K562 (cell line): ENCODE measurements around the gene GPR157. TPM values are rescaled to one million over a fixed set of nuclear protein-coding genes. Genes with fewer than 3 reads are reported as not detected.

Experiments used
- ATAC-seq: fragments of 200-7000 bp; cut with Tn5 transposase; 3 replicates; pipeline ENCODE4 v1.9.1; 2020; ENCODE audit warnings: moderate library complexity
- BruUV-seq: library from RNA; stranded (reverse); fragments of 400-500 nt; replicated peaks from 2 replicates; lab custom pipeline; 2021; lab: Mats Ljungman, UMichigan
- CTCF ChIA-PET: fragments of 300-600 bp; formaldehyde crosslinking; extraction: SDS; loops from one replicate; lab custom pipeline; 2021; ENCODE audit warnings: low intra/inter-chr PET ratio; lab: Yijun Ruan, JAX
- POLR2A ChIA-PET: fragments of 300-600, 350-650 bp; sonication (Branson Sonifier 250); formaldehyde crosslinking; extraction: SDS; loops from one replicate; lab custom pipeline; 2021; ENCODE audit warnings: antibody characterized with exemption, inconsistent platforms; lab: Yijun Ruan, JAX
- DNase-seq, 4 experiments: peaks; one replicate each; pipeline versions ENCODE4 v3.0.0 to v3.0.0-alpha.2; 2011 to 2018; ENCODE audit warnings: low spot score in 3 of 4, mixed read lengths in 3 of 4; ENCODE audit errors: extremely low read depth in 1 of 4
- FAIRE-seq: peaks from 2 replicates; lab custom pipeline; 2011; peaks lifted over from hg19 to GRCh38; lab: Jason Lieb, UNC
- H2AFZ ChIP-seq: 2 replicates; pipeline ENCODE4 v1.6.0; 2011; ENCODE audit warnings: low read depth, low read length, control low read depth, inconsistent platforms
- H3K27ac ChIP-seq: fragments of 200-600 bp; 3 replicates; pipeline ENCODE4 v1.8.0; 2011; ENCODE audit warnings: low read depth, mild to moderate bottlenecking, control low read depth, inconsistent platforms, low read length, moderate library complexity, mixed read lengths; ENCODE audit errors: extremely low read depth
- H3K27me3 ChIP-seq, 2 experiments: fragments of 300-600 bp in 1 of 2; 2 replicates in 1 of 2; 3 replicates in 1 of 2; pipeline versions ENCODE4 v1.6.0 to v1.8.0; 2011; ENCODE audit warnings: inconsistent platforms in 2 of 2, low read length in 2 of 2, mild to moderate bottlenecking in 1 of 2, mixed read lengths in 1 of 2, moderate library complexity in 1 of 2; ENCODE audit not compliant: control insufficient read depth in 2 of 2, insufficient read depth in 2 of 2
- H3K36me3 ChIP-seq: fragments of 300-600 bp; 3 replicates; pipeline ENCODE4 v1.8.0; 2011; ENCODE audit warnings: mild to moderate bottlenecking, low read length, inconsistent platforms; ENCODE audit not compliant: control insufficient read depth, insufficient read depth
- H3K4me1 ChIP-seq, 2 experiments: fragments of 200-600 bp in 1 of 2; replicated peaks in 1 of 2; 2 replicates in 1 of 2; 3 replicates in 1 of 2; pipeline versions ENCODE4 v1.5.1 to v1.8.0; 2011; ENCODE audit warnings: inconsistent platforms in 2 of 2, low read length in 2 of 2, mild to moderate bottlenecking in 1 of 2, mixed read lengths in 1 of 2, moderate library complexity in 1 of 2; ENCODE audit not compliant: control insufficient read depth in 2 of 2, insufficient read depth in 2 of 2
- H3K4me2 ChIP-seq: 2 replicates; pipeline ENCODE4 v1.6.1; 2011; ENCODE audit warnings: low read length, control low read depth, inconsistent platforms, mixed read lengths; ENCODE audit not compliant: insufficient read depth
- H3K4me3 ChIP-seq: fragments of 200-600 bp; sonication (generic), shearing (Covaris generic); 2 replicates; pipeline ENCODE4 v1.5.1; 2016; ENCODE audit warnings: control low read depth, inconsistent platforms
- H3K79me2 ChIP-seq: fragments of 200-600 bp; 3 replicates; pipeline ENCODE4 v1.8.0; 2011; ENCODE audit warnings: low read length, inconsistent platforms; ENCODE audit not compliant: control insufficient read depth, insufficient read depth
- H3K9ac ChIP-seq, 2 experiments: 2 replicates each; pipeline versions ENCODE4 v1.6.0 to v1.6.1; 2011; ENCODE audit warnings: low read depth in 2 of 2, low read length in 2 of 2, control low read depth in 1 of 2, inconsistent platforms in 1 of 2, mild to moderate bottlenecking in 1 of 2, mixed read lengths in 1 of 2; ENCODE audit not compliant: insufficient read depth in 1 of 2
- H3K9me1 ChIP-seq: one replicate; pipeline ENCODE4 v1.6.0; 2011; ENCODE audit warnings: inconsistent platforms, mild to moderate bottlenecking, low read length, moderate library complexity; ENCODE audit not compliant: control insufficient read depth, insufficient read depth
- H3K9me3 ChIP-seq: replicated peaks from 2 replicates; pipeline ENCODE4 v1.5.1; 2011; ENCODE audit warnings: low read depth, low read length, inconsistent platforms; ENCODE audit not compliant: control insufficient read depth, insufficient read depth
- H4K20me1 ChIP-seq: replicated peaks from 2 replicates; pipeline ENCODE4 v1.6.1; 2011; ENCODE audit warnings: low read length, inconsistent platforms, mixed read lengths; ENCODE audit not compliant: control insufficient read depth, insufficient read depth
- HSF4 ChIP-seq: fragments of 250-450 bp; sonication (Bioruptor Pico); IDR thresholded peaks from 2 replicates; pipeline ENCODE4 v2.1.2; 2022; ENCODE audit warnings: mild to moderate bottlenecking, moderate library complexity, borderline replicate concordance
- KLF16 ChIP-seq: IDR thresholded peaks from 2 replicates; pipeline ENCODE4 v1.6.1; 2016; ENCODE audit warnings: antibody characterized with exemption
- L3MBTL2 ChIP-seq: fragments of 450-650 bp; IDR thresholded peaks from 2 replicates; pipeline ENCODE4 v1.6.1; 2016; ENCODE audit warnings: mild to moderate bottlenecking, moderate library complexity
- PATZ1 ChIP-seq: fragments of 250-450 bp; sonication (Bioruptor Pico); IDR thresholded peaks from 2 replicates; pipeline ENCODE4 v1.5.0; 2020; ENCODE audit warnings: mild to moderate bottlenecking, borderline replicate concordance
- SNIP1 ChIP-seq: fragments of 450-650 bp; IDR thresholded peaks from 2 replicates; pipeline ENCODE4 v1.7.1; 2017; ENCODE audit warnings: low read depth, mild to moderate bottlenecking
- THRB ChIP-seq: fragments of 450-650 bp; formaldehyde crosslinking; conservative IDR thresholded peaks from 2 replicates; pipeline ENCODE4 v1.4.0; 2022; ENCODE audit warnings: mild to moderate bottlenecking, missing genetic modification characterization
- U2AF1 ChIP-seq: fragments of 200-400 bp; formaldehyde crosslinking; optimal IDR thresholded peaks from 2 replicates; pipeline ENCODE3; 2017; ENCODE audit warnings: mild to moderate bottlenecking, low read depth, low read length, moderate library complexity
- ZNF668 ChIP-seq: fragments of 250-450 bp; sonication (Bioruptor Pico); IDR thresholded peaks from 2 replicates; pipeline ENCODE4 v1.8.0; 2022; ENCODE audit warnings: mild to moderate bottlenecking, inconsistent platforms
- ZNF785 ChIP-seq: fragments of 250-450 bp; sonication (Bioruptor Pico); IDR thresholded peaks from 2 replicates; pipeline ENCODE4 v1.4.0; 2020; ENCODE audit warnings: mild to moderate bottlenecking
- WGBS: fragments of 100-300 bp; shearing (Covaris generic); methylation state at CpG from one replicate; pipeline ENCODE4 v1.1.6; 2016; ENCODE audit warnings: low coverage, mixed read lengths; ENCODE audit not compliant: insufficient coverage; ENCODE audit errors: missing lambda C conversion rate; 5-methylcytosine and 5-hydroxymethylcytosine counted together
- in situ Hi-C: fragments of 300-500 bp; cut with MboI; formaldehyde crosslinking; loops from 4 replicates; pipeline ENCODE4 v1.15.0; 2018; ENCODE audit warnings: inconsistent platforms, mixed read lengths
- intact Hi-C: fragments of 100-400 bp; cut with micrococcal nuclease; formaldehyde crosslinking; loops from 2 replicates; pipeline ENCODE4 v1.14.2; 2022
- polyA plus RNA-seq, 8 experiments: library from polyadenylated mRNA; depleted of rRNA in 4 of 8; stranded (reverse) in 5 of 8; unstranded in 3 of 8; fragments of >200 nt; fragmentation: Nextera tagmentation in 2 of 8; fragmentation: Illumina TruSeq in 1 of 8; extraction: Ambion mirVana in 2 of 8; extraction: Trizol in 1 of 8; gene quantifications; 2 replicates each; pipeline versions ENCODE4 v1.2.1 to v1.2.3, GENCODE V29; 2011 to 2014; ENCODE audit warnings: inconsistent platforms in 1 of 8, missing spikeins in 1 of 8
- total RNA-seq, 7 experiments: library from RNA; depleted of rRNA in 6 of 7; stranded (reverse); fragments of >200 nt in 6 of 7; fragmentation: Illumina TruSeq in 2 of 7; extraction: Trizol in 2 of 7; gene quantifications; 2 replicates each; pipeline versions ENCODE4 v1.2.1 to v1.2.3, GENCODE V29; 2011 to 2021; ENCODE audit warnings: low replicate concordance in 1 of 7
- TF ChIP-seq, protein P1 (sequence below): sonication (generic); formaldehyde crosslinking; IDR thresholded peaks from 2 replicates; pipeline ENCODE4 v1.8.1; 2023; ENCODE audit warnings: mild to moderate bottlenecking, missing genetic modification reagents

Gene GPR157
- total and polyA plus RNA-seq, 9 of the 15 experiments (the other 6 are each of a cell fraction or from before 2014, with no cell fraction given), result 0.01 to 0.18 (median 0.04) TPM; not detected in 4

GRCh38 chr1:9111357-9111691 lies 17.6 kb downstream of the GPR157 start:
- Histone ChIP-seq H3K4me1 (peaks cover 0 to 4% of the 10 kb centered on the region in 2 experiments; a peak in 1 of 5 replicates), H4K20me1 (peaks cover 15% of the 10 kb centered on the region), H2AFZ (no peak overlapping the region), H3K4me3 (no peak overlapping the region), H3K36me3 (no peaks in the 10 kb centered on the region), H3K27me3 (peaks cover 23 to 65% of the 10 kb centered on the region in 2 experiments), H3K9me1 (no peaks in the 10 kb centered on the region), H3K79me2 (no peaks in the 10 kb centered on the region), H3K4me2 (no peak overlapping the region), H3K9ac (no peak overlapping the region), H3K27ac (no peak overlapping the region)
- no peak for DNase-seq
- intact Hi-C loops, result loop anchor here (10.0 kb wide), 1 partner anchor 383 kb away; no protein-coding TSS in a partner anchor
- ChIA-PET CTCF (interaction anchor here (1.2 to 3.6 kb wide), 4 partner anchors 85 to 380 kb away, joined by 4 to 37 read pairs (median 7); no protein-coding TSS in a partner anchor), POLR2A (interaction anchor here (0.7 to 1.2 kb wide), 2 partner anchors 9 to 10 kb away, joined by 3 read pairs; no protein-coding TSS in a partner anchor)
- no peak for FAIRE-seq
- in situ Hi-C loops, result no loop called here
- ATAC-seq, result peak; percentile 14; the same call in 1 of the 3 replicates
- WGBS, result 11% methylated on average over 12 of the region's 13 CpGs
- no TSS peak for BruUV-seq
- TF ChIP-seq U2AF1, result no peak
- TF ChIP-seq THRB (CRISPR knock-in tag), result no peak
- no peak for TF ChIP-seq PATZ1 (CRISPR knock-in tag)
- TF ChIP-seq KLF16, result no peak
- no peak for TF ChIP-seq ZNF785
- no peak for TF ChIP-seq L3MBTL2
- no peak for TF ChIP-seq SNIP1
- no peak for TF ChIP-seq HSF4
- TF ChIP-seq, protein P1, sequence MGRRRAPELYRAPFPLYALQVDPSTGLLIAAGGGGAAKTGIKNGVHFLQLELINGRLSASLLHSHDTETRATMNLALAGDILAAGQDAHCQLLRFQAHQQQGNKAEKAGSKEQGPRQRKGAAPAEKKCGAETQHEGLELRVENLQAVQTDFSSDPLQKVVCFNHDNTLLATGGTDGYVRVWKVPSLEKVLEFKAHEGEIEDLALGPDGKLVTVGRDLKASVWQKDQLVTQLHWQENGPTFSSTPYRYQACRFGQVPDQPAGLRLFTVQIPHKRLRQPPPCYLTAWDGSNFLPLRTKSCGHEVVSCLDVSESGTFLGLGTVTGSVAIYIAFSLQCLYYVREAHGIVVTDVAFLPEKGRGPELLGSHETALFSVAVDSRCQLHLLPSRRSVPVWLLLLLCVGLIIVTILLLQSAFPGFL, result no peak
- no peak for TF ChIP-seq ZNF668 (CRISPR knock-in tag)
- TF ChIP-seq, all 486 proteins: peak for 0
- H3K9me3 ChIP-seq, result no peaks in the 10 kb centered on the region
